ENCODE results near the gene GAB1. TPM values are rescaled to one million over a fixed set of nuclear protein-coding genes. Genes with fewer than 3 reads are reported as not detected.
A peak's percentile ranks its signal among the peaks of the same experiment; 100 is the strongest.

Gene GAB1
- total RNA-seq, 2 donors from 2014 or later: 65.4 to 81.7 TPM

GRCh38 chr4:143407888-143408287 is 71.2 kb downstream of the GAB1 start:
- Histone ChIP-seq H3K4me3 (no peak overlapping the region), H3K36me3 (no peaks in the 10 kb centered on the region), H3K9me3 (no peaks in the 10 kb centered on the region), H3K27me3 (no peaks in the 10 kb centered on the region), H3K4me1 (peaks cover 0 to 92% of the 10 kb centered on the region in 2 donors), H3K27ac (peak overlapping the region; percentile 44 to 66)
- no peak for DNase-seq (ENCODE audit: low spot score)
- TF ChIP-seq, protein P1, sequence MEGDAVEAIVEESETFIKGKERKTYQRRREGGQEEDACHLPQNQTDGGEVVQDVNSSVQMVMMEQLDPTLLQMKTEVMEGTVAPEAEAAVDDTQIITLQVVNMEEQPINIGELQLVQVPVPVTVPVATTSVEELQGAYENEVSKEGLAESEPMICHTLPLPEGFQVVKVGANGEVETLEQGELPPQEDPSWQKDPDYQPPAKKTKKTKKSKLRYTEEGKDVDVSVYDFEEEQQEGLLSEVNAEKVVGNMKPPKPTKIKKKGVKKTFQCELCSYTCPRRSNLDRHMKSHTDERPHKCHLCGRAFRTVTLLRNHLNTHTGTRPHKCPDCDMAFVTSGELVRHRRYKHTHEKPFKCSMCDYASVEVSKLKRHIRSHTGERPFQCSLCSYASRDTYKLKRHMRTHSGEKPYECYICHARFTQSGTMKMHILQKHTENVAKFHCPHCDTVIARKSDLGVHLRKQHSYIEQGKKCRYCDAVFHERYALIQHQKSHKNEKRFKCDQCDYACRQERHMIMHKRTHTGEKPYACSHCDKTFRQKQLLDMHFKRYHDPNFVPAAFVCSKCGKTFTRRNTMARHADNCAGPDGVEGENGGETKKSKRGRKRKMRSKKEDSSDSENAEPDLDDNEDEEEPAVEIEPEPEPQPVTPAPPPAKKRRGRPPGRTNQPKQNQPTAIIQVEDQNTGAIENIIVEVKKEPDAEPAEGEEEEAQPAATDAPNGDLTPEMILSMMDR (IDR thresholded peaks at IDR 0.05): no peak

GRCh38 chr4:143410015-143410414 is 73.3 kb downstream of the GAB1 start:
- DNase-seq (ENCODE audit: low spot score): no peak
- no peaks in the 10 kb centered on the region for H3K9me3 ChIP-seq
- peaks cover 0 to 71% of the 10 kb centered on the region in 2 donors for H3K4me1 ChIP-seq
- TF ChIP-seq, protein P1 (IDR thresholded peaks at IDR 0.05): no peak
- H3K27me3 ChIP-seq: no peaks in the 10 kb centered on the region
- no peak overlapping the region for H3K4me3 ChIP-seq
- H3K36me3 ChIP-seq: no peaks in the 10 kb centered on the region
- H3K27ac ChIP-seq: no peak overlapping the region

GRCh38 chr4:143411527-143412419 is 75.1 kb downstream of the GAB1 start:
- TF ChIP-seq, protein P1 (IDR thresholded peaks at IDR 0.05): no peak
- peak overlapping the region; percentile 6 to 60 for H3K27ac ChIP-seq
- peaks cover 0 to 54% of the 10 kb centered on the region in 2 donors for H3K4me1 ChIP-seq
- H3K9me3 ChIP-seq: no peaks in the 10 kb centered on the region
- H3K27me3 ChIP-seq: no peaks in the 10 kb centered on the region
- peaks cover 14% of the 10 kb centered on the region for H3K36me3 ChIP-seq
- DNase-seq (ENCODE audit: low spot score): no peak
- H3K4me3 ChIP-seq: no peak overlapping the region

DNA sequence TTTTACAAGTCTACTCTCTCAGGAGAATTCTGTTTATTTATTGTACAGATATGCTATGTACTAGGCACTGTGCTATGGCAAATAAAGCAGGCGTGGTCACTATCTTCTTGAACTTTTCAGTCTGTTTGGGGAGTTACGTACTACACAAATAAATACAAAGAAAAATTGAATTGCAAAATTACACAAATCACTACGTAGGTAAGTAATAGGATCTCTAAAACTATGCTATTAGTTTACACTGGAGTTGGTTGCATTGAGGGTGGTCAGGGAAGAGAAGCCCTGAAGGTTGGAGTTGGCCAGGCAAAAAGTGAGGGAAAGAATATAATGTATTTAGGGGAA is 75.7 kb downstream of the GAB1 start:
- H3K27ac ChIP-seq: peak overlapping the region in 1 of 2 donors; percentile 6
- H3K9me3 ChIP-seq: no peaks in the 10 kb centered on the region
- no peak overlapping the region for H3K4me3 ChIP-seq
- H3K4me1 ChIP-seq: peaks cover 0 to 47% of the 10 kb centered on the region in 2 donors
- TF ChIP-seq, protein P1 (IDR thresholded peaks at IDR 0.05): no peak
- no peaks in the 10 kb centered on the region for H3K27me3 ChIP-seq
- peaks cover 18% of the 10 kb centered on the region for H3K36me3 ChIP-seq
- no peak for DNase-seq (ENCODE audit: low spot score)

DNA sequence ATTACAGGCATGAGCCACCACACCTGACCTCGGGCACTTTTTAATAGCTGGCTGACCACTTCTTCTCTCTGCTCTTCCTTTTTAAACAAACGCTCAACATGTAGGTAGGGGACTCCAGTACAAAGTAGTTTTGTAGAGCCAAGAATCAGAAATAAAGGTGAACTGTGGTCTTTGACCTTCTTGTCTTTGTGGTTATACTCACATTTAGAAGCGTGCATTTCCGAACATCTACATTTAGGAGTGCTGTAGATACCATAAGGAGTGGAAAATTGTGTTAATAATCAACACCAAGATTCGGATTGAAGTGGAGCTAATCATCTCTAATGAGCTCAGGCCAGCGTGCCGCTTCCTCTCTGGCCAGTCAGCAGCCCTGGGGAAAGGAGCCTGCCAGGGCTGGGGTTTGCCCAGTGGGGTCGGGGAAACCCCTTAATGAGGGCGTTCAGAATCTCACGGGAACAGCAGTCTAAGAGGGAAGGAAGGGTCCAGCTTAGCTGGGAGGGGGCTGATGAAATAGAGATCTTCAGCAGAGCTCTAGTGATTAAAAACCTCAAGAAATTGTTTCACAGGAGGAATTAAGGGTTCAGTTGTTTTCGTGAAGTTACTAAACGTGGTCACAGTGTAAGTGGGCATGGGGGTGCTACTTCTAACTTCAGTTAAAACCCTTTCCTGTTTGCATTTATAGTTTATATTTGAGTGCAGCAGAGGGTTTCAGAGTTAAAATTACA is 81.2 kb downstream of the GAB1 start:
- Histone ChIP-seq H3K36me3 (peaks cover 23% of the 10 kb centered on the region), H3K4me3 (no peak overlapping the region), H3K9me3 (no peaks in the 10 kb centered on the region), H3K27me3 (no peaks in the 10 kb centered on the region), H3K27ac (no peak overlapping the region), H3K4me1 (peaks cover 0 to 15% of the 10 kb centered on the region in 2 donors)
- TF ChIP-seq, protein P1 (IDR thresholded peaks at IDR 0.05): no peak
- DNase-seq (ENCODE audit: low spot score): no peak
